Muscle of leg (tissue), 11 donors: Measurements from ENCODE around the gene FITM1. TPM values are rescaled to one million over a fixed set of nuclear protein-coding genes. Genes with fewer than 3 reads are reported as not detected.

Experiments used
- DNase-seq: peaks from one replicate; pipeline ENCODE4 v3.0.0; 2013
- H3K27ac ChIP-seq: one replicate; pipeline ENCODE4 v1.5.1; 2013; ENCODE audit warnings: mild to moderate bottlenecking, low read length, control low read depth
- H3K27me3 ChIP-seq: one replicate; pipeline ENCODE4 v1.6.1; 2013; ENCODE audit warnings: low read length; ENCODE audit not compliant: control insufficient read depth, insufficient read depth
- H3K36me3 ChIP-seq: one replicate; pipeline ENCODE4 v1.6.1; 2013; ENCODE audit warnings: low read length; ENCODE audit not compliant: control insufficient read depth, insufficient read depth
- H3K4me1 ChIP-seq: one replicate; pipeline ENCODE4 v1.6.1; 2013; ENCODE audit warnings: low read length; ENCODE audit not compliant: control insufficient read depth, insufficient read depth
- H3K4me3 ChIP-seq: one replicate; pipeline ENCODE4 v1.5.1; 2013; ENCODE audit warnings: low read length, control low read depth
- H3K9me3 ChIP-seq: replicated peaks from 2 replicates; pipeline ENCODE4 v1.6.1; 2013; ENCODE audit warnings: low read depth, low read length; ENCODE audit not compliant: control insufficient read depth
- WGBS: methylation state at CpG from one replicate; pipeline ENCODE4 v1.1.5; 2013; ENCODE audit warnings: missing lambda C conversion rate; ENCODE audit not compliant: insufficient coverage; 5-methylcytosine and 5-hydroxymethylcytosine counted together
- polyA plus RNA-seq, 8 donors: library from polyadenylated mRNA; unstranded; fragments of 120-200 nt; gene quantifications; one replicate each; pipeline versions ENCODE4 v1.2.1 to v1.2.3, GENCODE V29; 2013; ENCODE audit warnings: inconsistent platforms in 1 of 8, low replicate concordance in 1 of 8; ENCODE audit not compliant: insufficient read length in 8 of 8, insufficient read depth in 1 of 8
- total RNA-seq: library from RNA; stranded (reverse); fragments of 120-200 nt; gene quantifications from one replicate; pipeline ENCODE4 v1.2.4, GENCODE V29; 2013

The FITM1 gene
- total and polyA plus RNA-seq, 9 donors, result 80.7 to 170 (median 127) TPM

- H3K27ac ChIP-seq, result peak overlapping the region; percentile 77
- DNase-seq, result peak; percentile 41
Measured at GRCh38 chr14:24095271-24096068, 35.0 kb upstream of the FITM1 start.

DNA sequence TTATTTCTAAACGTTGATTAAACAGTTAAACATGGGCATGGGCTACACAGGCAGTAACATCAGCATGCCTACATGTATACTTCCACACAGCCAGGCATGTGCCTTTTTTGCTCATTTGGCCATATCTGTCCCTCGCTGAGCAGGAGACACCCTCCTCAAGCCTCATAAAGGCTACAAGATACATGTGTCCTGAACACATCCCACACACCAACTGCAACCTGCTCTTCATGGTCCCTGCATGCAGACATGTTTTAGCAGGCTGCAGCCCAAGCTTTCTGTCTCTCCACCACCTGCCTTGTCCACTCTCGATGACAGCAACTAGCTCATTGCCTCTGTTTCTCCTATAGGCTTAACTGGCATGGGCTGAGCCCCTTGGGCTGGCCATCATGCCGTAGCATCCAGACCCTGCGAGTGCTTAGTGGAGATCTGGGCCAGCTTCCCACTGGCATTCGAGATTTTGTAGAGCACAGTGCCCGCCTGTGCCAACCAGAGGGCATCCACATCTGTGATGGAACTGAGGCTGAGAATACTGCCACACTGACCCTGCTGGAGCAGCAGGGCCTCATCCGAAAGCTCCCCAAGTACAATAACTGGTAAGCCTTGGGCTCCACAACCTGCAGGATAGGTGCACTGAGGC is 33.8 kb upstream of the FITM1 start:
- DNase-seq, result no peak
- 92% methylated on average over 8 of the region's 8 CpGs for WGBS
- no peaks in the 10 kb centered on the region for H3K27me3 ChIP-seq
- H3K36me3 ChIP-seq, result peaks cover 7% of the 10 kb centered on the region
- H3K4me3 ChIP-seq, result no peak overlapping the region
- H3K27ac ChIP-seq, result no peak overlapping the region
- no peaks in the 10 kb centered on the region for H3K9me3 ChIP-seq
- H3K4me1 ChIP-seq, result peaks cover 22% of the 10 kb centered on the region

More at GRCh38 chr14:24095271-24096068, 35.0 kb upstream of the FITM1 start:
- Histone ChIP-seq H3K9me3 (no peaks in the 10 kb centered on the region), H3K4me3 (peak overlapping the region; percentile 76), H3K36me3 (peaks cover 7% of the 10 kb centered on the region), H3K4me1 (peaks cover 22% of the 10 kb centered on the region), H3K27me3 (no peaks in the 10 kb centered on the region)
- 73% methylated on average over 9 of the region's 12 CpGs for WGBS

DNA sequence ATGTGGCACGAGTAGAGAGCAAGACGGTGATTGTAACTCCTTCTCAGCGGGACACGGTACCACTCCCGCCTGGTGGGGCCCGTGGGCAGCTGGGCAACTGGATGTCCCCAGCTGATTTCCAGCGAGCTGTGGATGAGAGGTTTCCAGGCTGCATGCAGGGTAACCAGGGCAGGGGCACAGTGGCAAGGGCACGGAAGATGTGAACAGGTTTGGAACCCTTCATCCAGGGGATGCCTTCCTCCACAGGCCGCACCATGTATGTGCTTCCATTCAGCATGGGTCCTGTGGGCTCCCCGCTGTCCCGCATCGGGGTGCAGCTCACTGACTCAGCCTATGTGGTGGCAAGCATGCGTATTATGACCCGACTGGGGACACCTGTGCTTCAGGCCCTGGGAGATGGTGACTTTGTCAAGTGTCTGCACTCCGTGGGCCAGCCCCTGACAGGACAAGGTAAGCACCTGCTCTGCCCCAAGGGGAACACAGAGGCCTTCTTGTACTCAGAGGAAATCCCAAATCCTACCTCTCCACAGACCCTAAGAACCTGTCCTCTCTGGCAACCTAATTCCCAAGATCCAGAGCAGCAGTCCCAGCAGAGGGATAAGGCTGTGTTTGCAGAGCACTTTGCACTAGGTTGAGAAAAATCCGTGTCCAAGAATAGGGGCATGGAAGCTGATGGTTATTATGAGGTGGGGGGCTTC is 32.1 kb upstream of the FITM1 start:
- peaks cover 21% of the 10 kb centered on the region for H3K4me1 ChIP-seq
- no peaks in the 10 kb centered on the region for H3K27me3 ChIP-seq
- 92% methylated on average over 15 of the region's 16 CpGs for WGBS
- DNase-seq, result no peak
- H3K27ac ChIP-seq, result no peak overlapping the region
- H3K4me3 ChIP-seq, result no peak overlapping the region
- H3K36me3 ChIP-seq, result peaks cover 10% of the 10 kb centered on the region
- no peaks in the 10 kb centered on the region for H3K9me3 ChIP-seq

DNA sequence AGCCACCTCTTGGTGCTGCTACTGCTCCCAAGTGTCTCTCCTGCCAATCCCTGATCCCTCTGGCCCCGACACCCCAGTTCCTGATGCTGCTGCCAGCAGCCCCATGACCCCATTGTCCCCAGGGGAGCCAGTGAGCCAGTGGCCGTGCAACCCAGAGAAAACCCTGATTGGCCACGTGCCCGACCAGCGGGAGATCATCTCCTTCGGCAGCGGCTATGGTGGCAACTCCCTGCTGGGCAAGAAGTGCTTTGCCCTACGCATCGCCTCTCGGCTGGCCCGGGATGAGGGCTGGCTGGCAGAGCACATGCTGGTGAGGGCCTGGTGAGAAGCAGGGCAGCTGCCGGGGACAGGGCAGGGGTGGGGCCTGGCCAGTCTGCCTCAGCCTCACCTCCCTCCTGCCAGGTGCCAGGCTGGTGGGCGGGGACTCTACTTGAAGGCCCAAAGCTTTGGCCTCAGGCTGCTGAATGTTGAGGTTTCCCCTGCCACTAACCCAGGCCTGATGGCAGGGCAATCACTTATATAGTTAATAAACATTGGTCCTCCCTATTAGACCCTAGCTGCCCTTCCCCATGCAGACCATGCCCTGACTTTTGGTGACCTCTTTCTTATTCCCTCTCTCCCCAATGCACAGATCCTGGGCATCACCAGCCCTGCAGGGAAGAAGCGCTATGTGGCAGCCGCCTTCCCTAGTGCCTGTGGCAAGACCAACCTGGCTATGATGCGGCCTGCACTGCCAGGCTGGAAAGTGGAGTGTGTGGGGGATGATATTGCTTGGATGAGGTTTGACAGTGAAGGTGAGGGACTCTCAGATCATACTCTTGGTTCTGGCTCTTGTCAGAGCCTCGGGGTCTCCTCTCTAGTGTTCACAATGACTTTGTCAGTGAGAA is 31.3 kb upstream of the FITM1 start:
- 81% methylated on average over 13 of the region's 17 CpGs for WGBS
- H3K36me3 ChIP-seq, result peaks cover 15% of the 10 kb centered on the region
- no peak overlapping the region for H3K4me3 ChIP-seq
- no peak for DNase-seq
- no peak overlapping the region for H3K27ac ChIP-seq
- peaks cover 14% of the 10 kb centered on the region for H3K4me1 ChIP-seq
- H3K27me3 ChIP-seq, result no peaks in the 10 kb centered on the region
- H3K9me3 ChIP-seq, result no peaks in the 10 kb centered on the region

DNA sequence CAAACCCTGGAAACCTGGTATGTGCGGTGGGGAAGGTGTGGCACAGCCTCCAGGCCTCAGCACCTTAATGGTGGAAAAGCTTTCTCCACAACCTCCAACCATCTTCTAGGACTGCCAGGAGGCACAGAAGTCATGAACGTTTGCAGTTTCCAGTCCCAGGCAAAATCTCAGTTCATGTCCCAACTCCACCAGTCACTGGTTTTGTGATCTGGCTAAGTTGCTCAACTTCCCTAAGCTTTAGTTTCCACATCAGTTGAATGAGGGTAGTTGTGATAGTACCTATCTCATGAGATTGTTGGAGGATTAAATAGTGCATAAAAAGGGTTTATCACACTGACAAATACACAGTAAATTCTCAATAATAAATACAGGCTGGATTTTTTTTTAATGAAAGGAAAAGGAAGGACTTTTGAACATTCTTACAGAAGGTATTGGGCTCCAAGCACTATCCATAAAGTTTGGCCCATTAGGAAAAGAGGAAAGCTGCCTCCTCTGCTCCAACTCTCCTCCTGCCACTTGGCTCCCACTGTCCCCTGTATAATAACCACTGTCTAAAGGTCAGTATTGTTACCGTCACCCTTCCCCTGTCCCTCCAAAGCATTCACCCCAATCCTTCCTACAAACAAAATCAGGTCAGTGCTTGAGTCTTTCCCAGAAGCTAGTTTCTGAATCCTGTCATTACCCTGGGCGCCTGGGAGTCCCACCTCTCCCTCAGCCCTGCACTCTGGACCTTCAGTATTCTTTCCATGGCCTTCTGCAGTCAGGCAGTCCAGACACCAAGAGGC is 30.1 kb upstream of the FITM1 start:
- Histone ChIP-seq H3K27me3 (no peaks in the 10 kb centered on the region), H3K36me3 (peaks cover 15% of the 10 kb centered on the region), H3K9me3 (no peaks in the 10 kb centered on the region), H3K27ac (no peak overlapping the region), H3K4me3 (no peak overlapping the region), H3K4me1 (peaks cover 4% of the 10 kb centered on the region)
- WGBS, result 81% methylated on average over 3 of the region's 4 CpGs
- no peak for DNase-seq

DNA sequence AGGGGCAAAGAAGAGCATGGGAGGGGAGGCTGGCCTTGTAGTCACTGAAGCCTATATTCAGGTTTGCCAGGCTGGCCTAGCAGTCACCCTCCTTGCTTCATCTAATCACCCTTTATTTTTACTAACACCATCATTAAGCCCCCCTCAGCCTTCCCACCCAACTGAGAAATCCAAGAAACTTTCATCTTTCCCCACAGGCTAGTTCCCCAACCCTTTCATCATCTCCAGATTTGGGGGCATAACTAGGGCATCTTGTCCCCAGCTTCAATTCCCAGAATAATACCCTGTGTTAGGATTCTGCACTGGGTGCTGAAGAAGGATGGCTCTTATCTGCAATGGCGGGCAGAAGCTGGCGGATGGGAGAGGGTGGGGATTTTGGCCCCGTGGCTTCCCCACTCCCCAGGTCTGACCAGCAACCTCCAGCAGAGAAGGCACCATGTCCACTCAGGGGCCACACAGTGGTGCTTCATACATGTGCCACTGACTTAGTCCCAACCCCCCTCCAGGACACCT is 29.4 kb upstream of the FITM1 start:
- no peaks in the 10 kb centered on the region for H3K27me3 ChIP-seq
- no peak overlapping the region for H3K27ac ChIP-seq
- WGBS, result 40% methylated on average over 1 of the region's 3 CpGs
- H3K9me3 ChIP-seq, result no peaks in the 10 kb centered on the region
- H3K4me1 ChIP-seq, result no peaks in the 10 kb centered on the region
- peaks cover 15% of the 10 kb centered on the region for H3K36me3 ChIP-seq
- no peak overlapping the region for H3K4me3 ChIP-seq
- no peak for DNase-seq

DNA sequence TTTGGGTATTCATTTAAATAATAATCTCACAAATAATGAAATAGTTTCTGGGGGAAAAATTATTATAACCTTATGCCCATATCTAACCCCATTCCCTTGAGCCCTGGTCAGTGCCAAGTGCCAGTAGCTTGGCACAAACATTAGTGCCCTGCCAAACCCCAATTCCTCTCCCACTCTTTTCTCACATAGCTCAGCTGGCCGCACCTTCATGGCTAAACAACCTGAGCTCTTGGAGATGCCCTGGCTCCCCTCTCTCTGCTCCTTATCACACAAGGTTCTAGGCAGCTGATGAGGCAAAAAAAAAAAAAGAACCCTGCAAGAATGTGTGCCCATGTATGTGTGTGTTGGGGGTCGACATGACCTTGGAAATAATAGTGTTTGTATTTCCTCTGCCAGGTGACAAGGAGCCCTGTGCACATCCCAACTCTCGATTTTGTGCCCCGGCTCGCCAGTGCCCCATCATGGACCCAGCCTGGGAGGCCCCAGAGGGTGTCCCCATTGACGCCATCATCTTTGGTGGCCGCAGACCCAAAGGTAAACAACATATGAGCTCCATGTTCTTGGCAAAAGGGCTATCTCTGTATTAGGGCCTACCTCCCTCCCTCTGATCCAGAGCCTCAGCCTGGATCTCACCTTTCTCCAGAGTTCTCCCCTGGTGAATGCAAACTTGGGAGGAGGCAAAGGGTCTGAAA is 28.0 kb upstream of the FITM1 start:
- 95% methylated on average over 5 of the region's 7 CpGs for WGBS
- Histone ChIP-seq H3K27ac (no peak overlapping the region), H3K4me3 (no peak overlapping the region), H3K9me3 (no peaks in the 10 kb centered on the region), H3K4me1 (no peaks in the 10 kb centered on the region), H3K36me3 (peaks cover 15% of the 10 kb centered on the region), H3K27me3 (no peaks in the 10 kb centered on the region)
- DNase-seq, result no peak

GRCh38 chr14:24103451-24103850 is 27.0 kb upstream of the FITM1 start:
- Histone ChIP-seq H3K4me1 (no peaks in the 10 kb centered on the region), H3K9me3 (no peaks in the 10 kb centered on the region), H3K36me3 (peaks cover 15% of the 10 kb centered on the region), H3K27ac (no peak overlapping the region), H3K4me3 (no peak overlapping the region), H3K27me3 (no peaks in the 10 kb centered on the region)
- 96% methylated on average over 8 of the region's 13 CpGs for WGBS
- no peak for DNase-seq
